ACC112 (cell line): ENCODE results near the gene ZNF227.
"Not testable (repeated sequence)": the region's sequence is repeated elsewhere in the genome, so short reads cannot be mapped to it uniquely, and the experiment has no call there.

Experiments
- H2AFZ ChIP-seq: fragments of 200-600 bp; sonication (generic); one replicate; pipeline ENCODE4 v1.6.0; 2017; ENCODE audit warnings: antibody characterized with exemption, low read length; ENCODE audit not compliant: unreplicated experiment
- H3K27ac ChIP-seq: fragments of 200-600 bp; sonication (generic); 2 replicates; pipeline ENCODE4 v1.5.1; 2014; ENCODE audit warnings: low read depth, mild to moderate bottlenecking, antibody characterized with exemption, low read length, moderate library complexity
- H3K27me3 ChIP-seq: fragments of 200-600 bp; sonication (generic); 2 replicates; pipeline ENCODE4 v1.6.1; 2014; ENCODE audit warnings: mild to moderate bottlenecking, antibody characterized with exemption, low read length, moderate library complexity, mixed read lengths; ENCODE audit not compliant: insufficient read depth
- H3K36me3 ChIP-seq: fragments of 200-600 bp; sonication (generic); 2 replicates; pipeline ENCODE4 v1.6.1; 2016; ENCODE audit warnings: mild to moderate bottlenecking, antibody characterized with exemption, low read length, moderate library complexity, mixed read lengths; ENCODE audit not compliant: insufficient read depth
- H3K4me1 ChIP-seq: fragments of 200-600 bp; sonication (generic); one replicate; pipeline ENCODE4 v1.6.1; 2016; ENCODE audit warnings: low read length, mixed read lengths; ENCODE audit not compliant: insufficient read depth, unreplicated experiment, control insufficient read depth
- H3K4me3 ChIP-seq: fragments of 200-600 bp; sonication (generic); 2 replicates; pipeline ENCODE4 v1.5.1; 2014; ENCODE audit warnings: mild to moderate bottlenecking, low read depth, low read length
- H3K79me2 ChIP-seq: fragments of 200-600 bp; sonication (generic); one replicate; pipeline ENCODE4 v1.6.0; 2016; ENCODE audit warnings: low read length; ENCODE audit not compliant: control insufficient read depth, unreplicated experiment, insufficient read depth

The ZNF227 gene

DNA sequence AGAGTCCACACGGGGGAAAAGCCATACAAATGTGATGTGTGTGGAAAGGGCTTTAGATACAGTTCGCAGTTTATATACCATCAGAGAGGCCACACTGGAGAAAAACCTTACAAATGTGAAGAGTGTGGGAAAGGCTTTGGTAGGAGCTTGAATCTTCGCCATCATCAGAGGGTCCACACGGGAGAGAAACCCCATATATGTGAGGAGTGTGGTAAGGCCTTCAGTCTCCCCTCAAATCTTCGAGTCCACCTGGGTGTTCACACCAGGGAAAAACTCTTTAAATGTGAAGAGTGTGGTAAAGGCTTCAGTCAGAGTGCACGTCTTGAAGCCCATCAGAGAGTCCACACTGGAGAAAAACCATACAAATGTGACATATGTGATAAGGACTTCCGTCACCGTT lies 24.1 kb downstream of the ZNF227 start:
- H2AFZ ChIP-seq, result no peak overlapping the region
- H3K79me2 ChIP-seq, result no peaks in the 10 kb centered on the region
- no peak overlapping the region for H3K27ac ChIP-seq
- no peaks in the 10 kb centered on the region for H3K4me1 ChIP-seq
- no peak overlapping the region for H3K4me3 ChIP-seq
- H3K36me3 ChIP-seq, result peaks cover 45% of the 10 kb centered on the region
- H3K27me3 ChIP-seq, result no peaks in the 10 kb centered on the region

GRCh38 chr19:44252332-44252731 lies 40.0 kb downstream of the ZNF227 start:
- not testable (repeated sequence) for H3K27ac ChIP-seq, H2AFZ ChIP-seq, H3K36me3 ChIP-seq, H3K27me3 ChIP-seq, H3K4me3 ChIP-seq, H3K4me1 ChIP-seq, H3K79me2 ChIP-seq

DNA sequence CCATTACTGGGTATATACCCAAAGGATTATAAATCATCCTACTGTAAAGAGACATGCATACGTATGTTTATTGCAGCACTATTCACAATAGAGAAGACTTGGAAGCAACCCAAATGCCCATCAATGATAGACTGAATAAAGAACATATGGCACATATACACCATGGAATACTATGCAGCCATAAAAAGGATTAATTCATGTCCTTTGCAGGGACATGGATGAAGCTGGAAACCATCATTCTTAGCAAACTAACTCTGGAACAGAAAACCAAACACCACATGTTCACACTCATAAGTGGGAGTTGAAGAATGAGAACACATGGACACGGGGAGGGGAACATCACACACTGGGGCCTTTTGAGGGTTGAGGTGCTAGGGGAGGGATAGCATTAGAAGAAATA lies 41.1 kb downstream of the ZNF227 start:
- H2AFZ ChIP-seq, H3K27me3 ChIP-seq, H3K4me1 ChIP-seq, H3K79me2 ChIP-seq, H3K4me3 ChIP-seq, H3K27ac ChIP-seq, H3K36me3 ChIP-seq: not testable (repeated sequence)

DNA sequence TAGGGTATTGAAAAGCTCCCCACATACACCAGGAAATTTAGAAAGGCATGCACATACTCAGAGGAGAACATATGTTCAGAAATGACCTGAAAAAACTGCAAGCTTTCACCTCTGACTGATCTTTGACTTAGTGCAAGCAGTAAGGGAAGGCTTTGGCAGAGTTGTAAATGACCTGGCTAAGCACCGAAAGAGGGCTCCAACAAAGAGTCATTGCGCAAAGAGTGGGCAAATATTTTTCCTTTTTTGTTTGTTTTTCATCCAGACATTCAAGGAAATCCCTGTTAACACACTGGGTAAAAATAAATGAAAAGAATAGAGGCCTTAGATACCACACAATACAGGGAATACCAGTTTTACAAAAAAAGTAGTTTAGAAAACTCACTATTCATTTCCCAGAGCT lies 42.2 kb downstream of the ZNF227 start:
- no peak overlapping the region for H3K4me3 ChIP-seq
- H3K4me1 ChIP-seq, result no peaks in the 10 kb centered on the region
- H3K79me2 ChIP-seq, result no peaks in the 10 kb centered on the region
- H3K36me3 ChIP-seq, result no peaks in the 10 kb centered on the region
- H2AFZ ChIP-seq, result no peak overlapping the region
- H3K27ac ChIP-seq, result no peak overlapping the region
- no peaks in the 10 kb centered on the region for H3K27me3 ChIP-seq

DNA sequence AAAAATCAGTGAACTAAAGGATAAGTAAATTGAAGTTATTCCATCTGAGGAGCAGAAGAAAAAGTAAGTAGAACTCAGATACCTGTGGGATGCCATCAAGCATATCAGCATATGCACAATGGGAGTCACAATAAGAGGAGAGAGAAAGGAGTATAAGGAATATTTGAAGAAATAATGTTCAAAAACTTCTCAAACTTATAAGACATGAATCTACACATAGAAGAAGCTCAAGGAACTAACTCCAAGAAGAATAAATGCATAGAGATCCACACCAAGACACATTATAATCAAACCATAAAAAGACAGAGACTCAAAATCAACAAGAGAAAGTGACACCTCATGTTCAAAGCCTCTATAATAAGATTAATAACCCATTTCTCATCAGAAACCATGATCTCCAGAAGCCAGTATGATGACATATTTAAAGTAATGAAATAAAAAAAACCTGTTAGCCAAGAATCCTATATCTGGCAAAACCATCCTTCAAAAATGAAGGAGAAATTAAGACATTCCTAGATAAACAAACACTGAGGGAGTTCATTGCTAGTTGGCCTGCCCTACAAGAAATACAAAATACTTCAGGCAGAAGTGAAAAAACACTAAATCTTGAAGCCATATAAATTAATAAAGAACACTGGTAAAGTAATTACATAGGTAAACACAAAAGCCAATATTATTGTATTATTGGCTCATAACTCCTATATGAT lies 43.5 kb downstream of the ZNF227 start:
- no peaks in the 10 kb centered on the region for H3K36me3 ChIP-seq
- no peaks in the 10 kb centered on the region for H3K27me3 ChIP-seq
- no peak overlapping the region for H3K27ac ChIP-seq
- peaks cover 6% of the 10 kb centered on the region for H3K4me1 ChIP-seq
- H3K4me3 ChIP-seq, result no peak overlapping the region
- H3K79me2 ChIP-seq, result no peaks in the 10 kb centered on the region
- H2AFZ ChIP-seq, result no peak overlapping the region

- H3K4me3 ChIP-seq, result no peak overlapping the region
- H3K79me2 ChIP-seq, result no peaks in the 10 kb centered on the region
- H3K27ac ChIP-seq, result no peak overlapping the region
- no peaks in the 10 kb centered on the region for H3K27me3 ChIP-seq
- H3K4me1 ChIP-seq, result peaks cover 8% of the 10 kb centered on the region
- H2AFZ ChIP-seq, result no peak overlapping the region
- no peaks in the 10 kb centered on the region for H3K36me3 ChIP-seq
Measured at GRCh38 chr19:44258136-44258535, 45.8 kb downstream of the ZNF227 start.

DNA sequence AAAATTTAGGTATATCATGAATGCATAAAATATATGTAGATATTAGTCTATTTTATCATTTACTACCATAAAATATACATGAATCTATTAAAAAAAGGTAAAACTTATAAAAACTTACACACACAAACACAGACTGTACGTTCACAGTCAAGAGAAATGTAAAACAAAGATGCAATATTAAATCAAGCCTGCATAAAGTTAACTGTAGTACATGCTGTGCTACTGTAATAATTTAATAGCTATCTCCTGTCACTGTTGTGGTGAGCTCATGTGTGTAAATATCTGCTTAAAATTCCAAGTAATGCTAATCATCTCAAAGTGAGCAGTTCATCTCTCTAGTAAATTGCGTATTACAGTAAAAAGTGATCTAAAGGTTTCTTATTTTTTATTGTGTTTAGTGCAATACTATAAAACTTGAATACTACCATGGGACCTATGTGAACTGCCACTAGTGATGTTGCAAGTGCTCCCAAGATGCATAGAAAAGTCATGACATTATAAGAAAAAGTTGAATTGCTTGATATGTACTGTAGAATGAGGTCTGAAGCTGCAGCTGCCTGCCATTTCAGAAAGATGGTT lies 46.6 kb downstream of the ZNF227 start:
- peaks cover 8% of the 10 kb centered on the region for H3K4me1 ChIP-seq
- H3K4me3 ChIP-seq, result no peak overlapping the region
- H3K27ac ChIP-seq, result no peak overlapping the region
- H3K36me3 ChIP-seq, result no peaks in the 10 kb centered on the region
- H3K79me2 ChIP-seq, result no peaks in the 10 kb centered on the region
- no peak overlapping the region for H2AFZ ChIP-seq
- no peaks in the 10 kb centered on the region for H3K27me3 ChIP-seq

DNA sequence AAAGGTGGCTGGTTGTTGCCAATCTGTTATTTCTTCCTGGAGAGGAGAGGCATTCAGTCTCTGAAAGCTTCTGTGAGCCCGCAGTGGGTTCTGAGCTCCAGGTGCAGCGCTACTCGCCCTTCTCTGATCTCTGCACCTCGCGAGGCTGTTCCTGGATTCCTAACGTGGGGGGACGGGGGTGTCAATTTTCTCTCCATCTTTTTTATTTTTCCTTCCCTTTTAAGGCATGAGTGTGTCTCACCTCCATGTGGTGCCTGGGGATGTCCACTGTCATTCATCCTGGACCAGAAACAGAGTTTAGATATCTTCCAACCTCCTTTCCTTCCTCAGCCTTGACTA lies 48.0 kb downstream of the ZNF227 start:
- Histone ChIP-seq H3K36me3 (no peaks in the 10 kb centered on the region), H3K79me2 (no peaks in the 10 kb centered on the region), H3K27ac (no peak overlapping the region), H3K4me3 (peak overlapping the region; percentile 55), H3K4me1 (peaks cover 8% of the 10 kb centered on the region), H2AFZ (peak overlapping the region; percentile 22), H3K27me3 (no peaks in the 10 kb centered on the region)

DNA sequence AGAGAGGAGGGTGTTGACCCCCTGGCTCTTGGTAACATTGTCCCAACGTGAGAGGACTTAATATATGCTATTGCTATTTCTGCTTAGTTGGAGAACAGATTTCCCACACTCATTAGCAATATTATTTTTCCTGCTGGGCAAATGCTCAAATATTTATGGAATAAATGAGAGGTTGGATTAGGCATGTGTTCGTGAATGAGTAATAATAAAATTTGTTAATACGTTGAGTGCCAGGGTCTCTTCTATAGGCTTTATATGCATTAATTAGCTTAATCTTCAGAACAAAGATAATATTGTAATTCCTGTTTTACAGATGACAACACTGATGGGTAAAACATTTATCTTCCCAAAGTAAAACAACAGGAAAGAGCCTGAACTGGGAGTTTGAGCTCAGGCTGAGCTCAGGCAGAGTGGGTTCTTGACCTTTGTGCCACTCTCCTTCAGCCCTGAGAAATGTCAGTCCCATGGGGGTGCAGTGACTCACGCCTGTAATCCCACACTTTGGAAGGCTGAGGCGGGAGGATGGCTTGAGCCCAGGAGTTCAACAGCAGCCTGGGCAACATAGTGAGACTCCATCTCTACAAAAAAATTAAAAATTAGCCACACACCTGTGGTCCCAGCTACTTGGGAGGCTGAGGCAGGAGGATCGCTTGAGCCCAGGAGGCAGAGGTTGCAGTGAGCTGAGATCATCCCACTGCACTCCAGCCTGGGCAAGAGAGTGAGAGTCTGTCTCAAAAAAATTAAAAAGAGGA lies 48.5 kb downstream of the ZNF227 start:
- H3K27ac ChIP-seq, result no peak overlapping the region
- H3K27me3 ChIP-seq, result no peaks in the 10 kb centered on the region
- no peaks in the 10 kb centered on the region for H3K79me2 ChIP-seq
- peaks cover 8% of the 10 kb centered on the region for H3K4me1 ChIP-seq
- no peak overlapping the region for H2AFZ ChIP-seq
- H3K4me3 ChIP-seq, result no peak overlapping the region
- H3K36me3 ChIP-seq, result no peaks in the 10 kb centered on the region

DNA sequence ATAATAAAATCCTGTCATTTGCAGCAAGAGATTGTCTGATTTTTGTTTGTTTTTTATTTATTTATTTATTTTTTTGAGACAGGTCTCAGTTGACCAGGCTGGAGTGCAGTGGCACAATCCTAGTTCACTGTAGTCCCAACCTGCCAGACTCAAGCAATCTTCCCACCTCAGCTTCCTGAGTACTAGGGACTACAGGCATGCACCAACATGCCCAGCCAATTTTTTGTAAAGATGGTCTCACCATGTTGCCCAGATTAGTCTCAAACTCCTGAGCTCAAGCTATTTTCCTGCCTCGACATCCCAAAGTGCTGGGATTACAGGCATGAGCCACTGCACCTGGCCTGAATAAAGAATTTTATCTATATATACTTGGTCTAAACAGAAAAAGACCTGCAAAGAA lies 65.0 kb downstream of the ZNF227 start:
- Histone ChIP-seq H3K4me3 (no peak overlapping the region), H3K27ac (no peak overlapping the region), H3K36me3 (no peaks in the 10 kb centered on the region)

GRCh38 chr19:44278181-44278690 lies 65.9 kb downstream of the ZNF227 start:
- Histone ChIP-seq H3K27ac (peak overlapping the region; percentile 19; the same call in 1 of the 2 replicates), H3K4me1 (no peaks in the 10 kb centered on the region), H3K36me3 (no peaks in the 10 kb centered on the region), H2AFZ (no peak overlapping the region), H3K27me3 (no peaks in the 10 kb centered on the region), H3K79me2 (no peaks in the 10 kb centered on the region), H3K4me3 (no peak overlapping the region)

More for the DNA sequence above, 65.0 kb downstream of the ZNF227 start:
- Histone ChIP-seq H3K79me2 (no peaks in the 10 kb centered on the region), H3K27me3 (no peaks in the 10 kb centered on the region), H2AFZ (no peak overlapping the region), H3K4me1 (no peaks in the 10 kb centered on the region)
